WTC11 (cell line): ENCODE results near the gene MYOM1.
"Not testable (repeated sequence)": the region's sequence is repeated elsewhere in the genome, so short reads cannot be mapped to it uniquely, and the experiment has no call there.

Experiments used
- ESRRA ChIP-seq: sonication (generic); formaldehyde crosslinking; IDR thresholded peaks from 2 replicates; pipeline ENCODE4 v1.8.1; 2022; ENCODE audit warnings: mild to moderate bottlenecking, missing genetic modification reagents, borderline replicate concordance
- IRF2 ChIP-seq: sonication (generic); formaldehyde crosslinking; IDR thresholded peaks from 2 replicates; pipeline ENCODE4 v1.8.0; 2022; ENCODE audit warnings: low read depth, missing genetic modification reagents, borderline replicate concordance
- JUN ChIP-seq: sonication (generic); formaldehyde crosslinking; IDR thresholded peaks from 2 replicates; pipeline ENCODE4 v1.8.0; 2023; ENCODE audit warnings: mild to moderate bottlenecking, missing genetic modification reagents
- PRRX2 ChIP-seq: fragments of 250-450 bp; sonication (Bioruptor Pico); IDR thresholded peaks from 2 replicates; pipeline ENCODE4 v1.8.0; 2021; ENCODE audit warnings: mild to moderate bottlenecking
- SMAD3 ChIP-seq: sonication (generic); formaldehyde crosslinking; IDR thresholded peaks from 2 replicates; pipeline ENCODE4 v1.8.0; 2022; ENCODE audit warnings: missing genetic modification reagents, mild to moderate bottlenecking, borderline replicate concordance
- SMAD4 ChIP-seq: sonication (generic); formaldehyde crosslinking; IDR thresholded peaks from 2 replicates; pipeline ENCODE4 v1.8.0; 2022; ENCODE audit warnings: mild to moderate bottlenecking, missing genetic modification reagents
- ZBTB21 ChIP-seq: sonication (generic); formaldehyde crosslinking; IDR thresholded peaks from 2 replicates; pipeline ENCODE4 v1.8.1; 2023; ENCODE audit warnings: mild to moderate bottlenecking, missing genetic modification reagents, borderline replicate concordance
- TF ChIP-seq, protein P1 (sequence below): fragments of 250-450 bp; sonication (Bioruptor Pico); IDR thresholded peaks from 2 replicates; pipeline ENCODE4 v1.8.0; 2021; ENCODE audit warnings: mild to moderate bottlenecking
- TF ChIP-seq, protein P2 (sequence below): sonication (generic); formaldehyde crosslinking; IDR thresholded peaks from 2 replicates; pipeline ENCODE4 v1.8.1; 2023; ENCODE audit warnings: mild to moderate bottlenecking, missing genetic modification reagents, moderate library complexity
- TF ChIP-seq, protein P3 (sequence below): fragments of 200-600 bp; IDR thresholded peaks from 2 replicates; pipeline ENCODE4 v1.8.0; 2022; ENCODE audit warnings: antibody characterized with exemption
- TF ChIP-seq, protein P4 (sequence below): sonication (generic); formaldehyde crosslinking; IDR thresholded peaks from 2 replicates; pipeline ENCODE4 v1.8.0; 2023; ENCODE audit warnings: missing genetic modification reagents, mild to moderate bottlenecking, borderline replicate concordance
- TF ChIP-seq, protein P5 (sequence below): sonication (generic); formaldehyde crosslinking; IDR thresholded peaks from 2 replicates; pipeline ENCODE4 v1.8.1; 2022; ENCODE audit warnings: mild to moderate bottlenecking, moderate library complexity, missing genetic modification reagents
- TF ChIP-seq, protein P6 (sequence below): sonication (generic); formaldehyde crosslinking; IDR thresholded peaks from 2 replicates; pipeline ENCODE4 v1.8.0; 2022; ENCODE audit warnings: mild to moderate bottlenecking, missing genetic modification reagents
- TF ChIP-seq, protein P7 (sequence below): sonication (generic); formaldehyde crosslinking; conservative IDR thresholded peaks from 2 replicates; pipeline ENCODE4 v1.8.1; 2022; ENCODE audit warnings: mild to moderate bottlenecking, missing genetic modification reagents

DNA sequence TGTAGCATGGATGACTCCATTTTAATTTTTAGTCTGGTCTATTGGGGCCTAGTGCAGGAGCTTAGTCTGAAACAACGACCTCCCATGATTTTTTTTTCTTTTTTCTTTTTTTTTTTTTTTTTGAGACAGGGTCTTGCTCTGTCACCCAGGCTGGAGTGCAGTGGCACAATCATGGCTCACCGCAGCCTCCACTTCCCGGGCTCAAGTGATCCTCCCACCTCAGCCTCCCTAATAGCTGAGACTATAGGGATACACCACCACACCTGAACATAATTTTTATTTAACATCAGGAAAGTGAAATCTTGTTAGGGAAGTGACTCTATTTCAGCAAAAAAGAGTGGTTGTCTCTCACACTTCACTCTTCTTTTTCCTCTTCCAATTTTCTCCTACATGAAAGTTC, 191.7 kb downstream of the MYOM1 start:
- TF ChIP-seq, protein P1, sequence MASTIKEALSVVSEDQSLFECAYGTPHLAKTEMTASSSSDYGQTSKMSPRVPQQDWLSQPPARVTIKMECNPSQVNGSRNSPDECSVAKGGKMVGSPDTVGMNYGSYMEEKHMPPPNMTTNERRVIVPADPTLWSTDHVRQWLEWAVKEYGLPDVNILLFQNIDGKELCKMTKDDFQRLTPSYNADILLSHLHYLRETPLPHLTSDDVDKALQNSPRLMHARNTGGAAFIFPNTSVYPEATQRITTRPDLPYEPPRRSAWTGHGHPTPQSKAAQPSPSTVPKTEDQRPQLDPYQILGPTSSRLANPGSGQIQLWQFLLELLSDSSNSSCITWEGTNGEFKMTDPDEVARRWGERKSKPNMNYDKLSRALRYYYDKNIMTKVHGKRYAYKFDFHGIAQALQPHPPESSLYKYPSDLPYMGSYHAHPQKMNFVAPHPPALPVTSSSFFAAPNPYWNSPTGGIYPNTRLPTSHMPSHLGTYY (CRISPR knock-in tag) = not testable (repeated sequence)
- TF ChIP-seq, protein P2, sequence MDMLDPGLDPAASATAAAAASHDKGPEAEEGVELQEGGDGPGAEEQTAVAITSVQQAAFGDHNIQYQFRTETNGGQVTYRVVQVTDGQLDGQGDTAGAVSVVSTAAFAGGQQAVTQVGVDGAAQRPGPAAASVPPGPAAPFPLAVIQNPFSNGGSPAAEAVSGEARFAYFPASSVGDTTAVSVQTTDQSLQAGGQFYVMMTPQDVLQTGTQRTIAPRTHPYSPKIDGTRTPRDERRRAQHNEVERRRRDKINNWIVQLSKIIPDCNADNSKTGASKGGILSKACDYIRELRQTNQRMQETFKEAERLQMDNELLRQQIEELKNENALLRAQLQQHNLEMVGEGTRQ (CRISPR knock-in tag) = not testable (repeated sequence)
- TF ChIP-seq, protein P3, sequence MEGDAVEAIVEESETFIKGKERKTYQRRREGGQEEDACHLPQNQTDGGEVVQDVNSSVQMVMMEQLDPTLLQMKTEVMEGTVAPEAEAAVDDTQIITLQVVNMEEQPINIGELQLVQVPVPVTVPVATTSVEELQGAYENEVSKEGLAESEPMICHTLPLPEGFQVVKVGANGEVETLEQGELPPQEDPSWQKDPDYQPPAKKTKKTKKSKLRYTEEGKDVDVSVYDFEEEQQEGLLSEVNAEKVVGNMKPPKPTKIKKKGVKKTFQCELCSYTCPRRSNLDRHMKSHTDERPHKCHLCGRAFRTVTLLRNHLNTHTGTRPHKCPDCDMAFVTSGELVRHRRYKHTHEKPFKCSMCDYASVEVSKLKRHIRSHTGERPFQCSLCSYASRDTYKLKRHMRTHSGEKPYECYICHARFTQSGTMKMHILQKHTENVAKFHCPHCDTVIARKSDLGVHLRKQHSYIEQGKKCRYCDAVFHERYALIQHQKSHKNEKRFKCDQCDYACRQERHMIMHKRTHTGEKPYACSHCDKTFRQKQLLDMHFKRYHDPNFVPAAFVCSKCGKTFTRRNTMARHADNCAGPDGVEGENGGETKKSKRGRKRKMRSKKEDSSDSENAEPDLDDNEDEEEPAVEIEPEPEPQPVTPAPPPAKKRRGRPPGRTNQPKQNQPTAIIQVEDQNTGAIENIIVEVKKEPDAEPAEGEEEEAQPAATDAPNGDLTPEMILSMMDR = not testable (repeated sequence)
- TF ChIP-seq IRF2; ESRRA; SMAD4 (CRISPR knock-in tag); ZBTB21 (CRISPR knock-in tag); SMAD3 (CRISPR knock-in tag); PRRX2; JUN (CRISPR knock-in tag): not testable (repeated sequence)
- TF ChIP-seq, protein P4, sequence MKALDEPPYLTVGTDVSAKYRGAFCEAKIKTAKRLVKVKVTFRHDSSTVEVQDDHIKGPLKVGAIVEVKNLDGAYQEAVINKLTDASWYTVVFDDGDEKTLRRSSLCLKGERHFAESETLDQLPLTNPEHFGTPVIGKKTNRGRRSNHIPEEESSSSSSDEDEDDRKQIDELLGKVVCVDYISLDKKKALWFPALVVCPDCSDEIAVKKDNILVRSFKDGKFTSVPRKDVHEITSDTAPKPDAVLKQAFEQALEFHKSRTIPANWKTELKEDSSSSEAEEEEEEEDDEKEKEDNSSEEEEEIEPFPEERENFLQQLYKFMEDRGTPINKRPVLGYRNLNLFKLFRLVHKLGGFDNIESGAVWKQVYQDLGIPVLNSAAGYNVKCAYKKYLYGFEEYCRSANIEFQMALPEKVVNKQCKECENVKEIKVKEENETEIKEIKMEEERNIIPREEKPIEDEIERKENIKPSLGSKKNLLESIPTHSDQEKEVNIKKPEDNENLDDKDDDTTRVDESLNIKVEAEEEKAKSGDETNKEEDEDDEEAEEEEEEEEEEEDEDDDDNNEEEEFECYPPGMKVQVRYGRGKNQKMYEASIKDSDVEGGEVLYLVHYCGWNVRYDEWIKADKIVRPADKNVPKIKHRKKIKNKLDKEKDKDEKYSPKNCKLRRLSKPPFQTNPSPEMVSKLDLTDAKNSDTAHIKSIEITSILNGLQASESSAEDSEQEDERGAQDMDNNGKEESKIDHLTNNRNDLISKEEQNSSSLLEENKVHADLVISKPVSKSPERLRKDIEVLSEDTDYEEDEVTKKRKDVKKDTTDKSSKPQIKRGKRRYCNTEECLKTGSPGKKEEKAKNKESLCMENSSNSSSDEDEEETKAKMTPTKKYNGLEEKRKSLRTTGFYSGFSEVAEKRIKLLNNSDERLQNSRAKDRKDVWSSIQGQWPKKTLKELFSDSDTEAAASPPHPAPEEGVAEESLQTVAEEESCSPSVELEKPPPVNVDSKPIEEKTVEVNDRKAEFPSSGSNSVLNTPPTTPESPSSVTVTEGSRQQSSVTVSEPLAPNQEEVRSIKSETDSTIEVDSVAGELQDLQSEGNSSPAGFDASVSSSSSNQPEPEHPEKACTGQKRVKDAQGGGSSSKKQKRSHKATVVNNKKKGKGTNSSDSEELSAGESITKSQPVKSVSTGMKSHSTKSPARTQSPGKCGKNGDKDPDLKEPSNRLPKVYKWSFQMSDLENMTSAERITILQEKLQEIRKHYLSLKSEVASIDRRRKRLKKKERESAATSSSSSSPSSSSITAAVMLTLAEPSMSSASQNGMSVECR (CRISPR knock-in tag) = not testable (repeated sequence)
- TF ChIP-seq, protein P5, sequence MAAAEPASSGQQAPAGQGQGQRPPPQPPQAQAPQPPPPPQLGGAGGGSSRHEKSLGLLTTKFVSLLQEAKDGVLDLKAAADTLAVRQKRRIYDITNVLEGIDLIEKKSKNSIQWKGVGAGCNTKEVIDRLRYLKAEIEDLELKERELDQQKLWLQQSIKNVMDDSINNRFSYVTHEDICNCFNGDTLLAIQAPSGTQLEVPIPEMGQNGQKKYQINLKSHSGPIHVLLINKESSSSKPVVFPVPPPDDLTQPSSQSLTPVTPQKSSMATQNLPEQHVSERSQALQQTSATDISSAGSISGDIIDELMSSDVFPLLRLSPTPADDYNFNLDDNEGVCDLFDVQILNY (CRISPR knock-in tag) = not testable (repeated sequence)
- TF ChIP-seq, protein P6, sequence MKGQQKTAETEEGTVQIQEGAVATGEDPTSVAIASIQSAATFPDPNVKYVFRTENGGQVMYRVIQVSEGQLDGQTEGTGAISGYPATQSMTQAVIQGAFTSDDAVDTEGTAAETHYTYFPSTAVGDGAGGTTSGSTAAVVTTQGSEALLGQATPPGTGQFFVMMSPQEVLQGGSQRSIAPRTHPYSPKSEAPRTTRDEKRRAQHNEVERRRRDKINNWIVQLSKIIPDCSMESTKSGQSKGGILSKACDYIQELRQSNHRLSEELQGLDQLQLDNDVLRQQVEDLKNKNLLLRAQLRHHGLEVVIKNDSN (CRISPR knock-in tag) = not testable (repeated sequence)
- TF ChIP-seq, protein P7, sequence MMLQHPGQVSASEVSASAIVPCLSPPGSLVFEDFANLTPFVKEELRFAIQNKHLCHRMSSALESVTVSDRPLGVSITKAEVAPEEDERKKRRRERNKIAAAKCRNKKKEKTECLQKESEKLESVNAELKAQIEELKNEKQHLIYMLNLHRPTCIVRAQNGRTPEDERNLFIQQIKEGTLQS = not testable (repeated sequence)
